T-cell (primary cell): ENCODE results near the gene TM7SF3. TPM values are rescaled to one million over a fixed set of nuclear protein-coding genes. Genes with fewer than 3 reads are reported as not detected.

Source experiments
- ATAC-seq, 4 experiments: fragments of 200-7000 bp in 3 of 4; fragments of 150-1000 bp in 1 of 4; cut with Tn5 transposase; replicated peaks in 1 of 4; 1 replicate in 3 of 4; 2 replicates in 1 of 4; pipeline ENCODE4 v1.10.0; 2021; ENCODE audit warnings: moderate library complexity in 3 of 4, mild to moderate bottlenecking in 2 of 4, moderate number of reproducible peaks in 1 of 4
- CTCF ChIA-PET, 2 donors: fragments of 300-600 bp; sonication (Branson Sonifier 250); formaldehyde crosslinking; loops; one replicate each; lab custom pipeline; 2022; ENCODE audit warnings: antibody characterized with exemption in 2 of 2; lab: Charles Lee
- POLR2A ChIA-PET, 2 donors: fragments of 300-600 bp; sonication (Branson Sonifier 250); formaldehyde crosslinking; loops; one replicate each; lab custom pipeline; 2022; ENCODE audit warnings: antibody characterized with exemption in 2 of 2; lab: Charles Lee
- DNase-seq, 35 experiments: peaks; one replicate each; pipeline versions ENCODE4 v3.0.0 to v3.0.0-alpha.2; 2013 to 2023
- H3K27ac ChIP-seq: one replicate; pipeline ENCODE4 v1.5.1; 2013; ENCODE audit warnings: low read length
- H3K27me3 ChIP-seq, 2 experiments: replicated peaks in 1 of 2; 1 replicate in 1 of 2; 2 replicates in 1 of 2; pipeline versions ENCODE4 v1.6.1 to v1.7.0; 2013; ENCODE audit warnings: low read length in 1 of 2, mixed read lengths in 1 of 2; ENCODE audit not compliant: control insufficient read depth in 2 of 2, insufficient read depth in 2 of 2; ENCODE audit errors: extremely low read depth in 1 of 2
- H3K36me3 ChIP-seq, 2 donors: 1 replicate in 1 of 2; 2 replicates in 1 of 2; pipeline versions ENCODE4 v1.6.1 to v1.7.0; 2013; ENCODE audit warnings: low read length in 1 of 2; ENCODE audit not compliant: control insufficient read depth in 2 of 2, insufficient read depth in 1 of 2; ENCODE audit errors: extremely low read depth in 1 of 2
- H3K4me1 ChIP-seq, 2 experiments: 1 replicate in 1 of 2; 2 replicates in 1 of 2; pipeline versions ENCODE4 v1.6.1 to v1.7.0; 2013; ENCODE audit warnings: low read length in 2 of 2, mixed read lengths in 1 of 2; ENCODE audit not compliant: insufficient read depth in 2 of 2, control insufficient read depth in 1 of 2; ENCODE audit errors: extremely low read depth in 1 of 2
- H3K4me3 ChIP-seq, 2 donors: 1 replicate in 1 of 2; 2 replicates in 1 of 2; pipeline versions ENCODE4 v1.5.1 to v1.7.0; 2013; ENCODE audit warnings: mild to moderate bottlenecking in 2 of 2, low read length in 1 of 2, moderate library complexity in 1 of 2; ENCODE audit not compliant: control insufficient read depth in 1 of 2; ENCODE audit errors: extremely low read depth in 1 of 2
- H3K9me3 ChIP-seq: 2 replicates; pipeline ENCODE4 v1.7.0; 2013
- H3K27ac Mint-ChIP-seq, 2 donors: one replicate each; pipeline ENCODE4 v1.8.0; 2020 to 2021; ENCODE audit warnings: mild to moderate bottlenecking in 2 of 2, mixed read lengths in 2 of 2
- H3K27me3 Mint-ChIP-seq, 2 donors: one replicate each; pipeline ENCODE4 v1.8.0; 2021 to 2022; ENCODE audit warnings: mixed read lengths in 2 of 2
- H3K36me3 Mint-ChIP-seq: one replicate; pipeline ENCODE4 v1.8.0; 2021; ENCODE audit warnings: mixed read lengths
- H3K4me1 Mint-ChIP-seq, 3 donors: one replicate each; pipeline ENCODE4 v1.8.0; 2020 to 2022; ENCODE audit warnings: mixed read lengths in 3 of 3, mild to moderate bottlenecking in 1 of 3
- H3K4me3 Mint-ChIP-seq, 3 donors: one replicate each; pipeline ENCODE4 v1.8.0; 2020 to 2022; ENCODE audit warnings: mild to moderate bottlenecking in 3 of 3, mixed read lengths in 3 of 3, moderate library complexity in 3 of 3
- H3K9me3 Mint-ChIP-seq, 3 donors: one replicate each; pipeline ENCODE4 v1.8.0; 2020 to 2022; ENCODE audit warnings: mixed read lengths in 3 of 3
- WGBS: methylation state at CpG from one replicate; pipeline ENCODE4 v1.1.5; 2013; ENCODE audit warnings: missing lambda C conversion rate; ENCODE audit not compliant: insufficient coverage; 5-methylcytosine and 5-hydroxymethylcytosine counted together
- total RNA-seq, 35 experiments: library from RNA in 6 of 35; stranded (reverse) in 6 of 35; fragments of 120-200 nt in 1 of 35; gene quantifications; one replicate each; pipeline versions ENCODE4 v1.2.1 to v1.2.4 and lab custom pipeline; 2013 to 2026

TM7SF3 gene
- total RNA-seq, 5 donors from 2014 or later (not counting 1 experiment from before 2014, with no cell fraction given), result 24.9 to 30.6 (median 26.8) TPM

DNA sequence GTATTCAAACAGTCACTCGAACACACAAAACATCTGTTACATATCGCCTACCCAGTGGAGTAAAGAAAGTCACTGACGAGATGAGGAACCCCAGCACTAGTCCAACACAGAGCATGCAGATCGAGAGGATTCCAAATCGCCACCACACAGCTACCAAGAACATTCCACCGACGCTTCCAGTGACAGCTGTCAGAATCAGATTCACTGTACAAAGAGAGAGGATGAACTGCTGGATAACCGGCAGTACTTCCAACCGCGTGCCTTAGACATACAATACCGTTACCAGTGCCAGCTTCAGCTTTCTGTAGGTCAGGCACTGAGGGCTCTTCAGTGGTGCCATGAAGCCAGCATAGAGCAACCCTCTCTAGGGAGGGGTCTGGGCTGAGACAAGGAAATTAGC lies 34.5 kb downstream of the TM7SF3 start:
- no peaks in the 10 kb centered on the region for H3K9me3 Mint-ChIP-seq
- ChIA-PET CTCF (no interaction called here), POLR2A (no interaction called here)
- no peaks in the 10 kb centered on the region for H3K27me3 Mint-ChIP-seq
- ATAC-seq (no peak), DNase-seq (no peak)
- Histone ChIP-seq H3K4me3 (no peak overlapping the region), H3K27me3 (no peaks in the 10 kb centered on the region), H3K9me3 (no peaks in the 10 kb centered on the region), H3K36me3 (peaks cover 0 to 39% of the 10 kb centered on the region in 2 donors), H3K4me1 (no peaks in the 10 kb centered on the region), H3K27ac (no peak overlapping the region)
- peak overlapping the region in 1 of 2 donors; percentile 24 for H3K27ac Mint-ChIP-seq
- H3K4me3 Mint-ChIP-seq, result no peak overlapping the region
- peaks cover 59% of the 10 kb centered on the region for H3K36me3 Mint-ChIP-seq
- H3K4me1 Mint-ChIP-seq, result peaks cover 0 to 12% (median 5%) of the 10 kb centered on the region in 3 donors
- WGBS, result 98% methylated on average over 11 of the region's 11 CpGs

DNA sequence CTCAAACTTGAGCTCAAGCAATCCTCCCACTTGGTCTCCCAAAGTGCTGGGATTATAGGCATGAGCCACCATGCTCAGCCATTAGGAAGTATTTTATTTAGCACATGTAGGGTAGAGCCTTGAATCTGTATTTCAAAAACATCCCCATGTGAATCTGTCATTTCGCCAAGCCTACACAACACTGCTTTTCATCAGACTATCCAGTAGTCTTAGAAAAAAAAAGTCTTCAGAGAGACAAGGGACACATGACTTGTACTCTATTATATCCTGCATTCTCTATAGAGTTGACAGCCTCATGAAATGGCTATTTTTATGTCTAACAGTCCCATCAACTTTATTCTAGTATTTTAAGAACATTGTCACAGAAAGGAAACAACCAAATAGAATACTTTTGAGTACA lies 35.4 kb downstream of the TM7SF3 start:
- Mint-ChIP-seq H3K36me3 (peaks cover 62% of the 10 kb centered on the region), H3K27ac (no peak overlapping the region), H3K4me3 (no peak overlapping the region), H3K27me3 (no peaks in the 10 kb centered on the region), H3K4me1 (peaks cover 0 to 6% (median 0%) of the 10 kb centered on the region in 3 donors), H3K9me3 (no peaks in the 10 kb centered on the region)
- ChIA-PET CTCF (interaction anchor here in 1 of 2 donors (0.7 kb wide), 1 partner anchor 214 kb away, joined by 4 read pairs; no protein-coding TSS in a partner anchor), POLR2A (no interaction called here)
- Histone ChIP-seq H3K36me3 (peaks cover 0 to 44% of the 10 kb centered on the region in 2 donors), H3K4me3 (no peak overlapping the region), H3K27me3 (no peaks in the 10 kb centered on the region), H3K9me3 (no peaks in the 10 kb centered on the region), H3K4me1 (no peaks in the 10 kb centered on the region), H3K27ac (no peak overlapping the region)
- no peak for ATAC-seq
- 86% methylated on average over 1 of the region's 1 CpG for WGBS
- no peak for DNase-seq

DNA sequence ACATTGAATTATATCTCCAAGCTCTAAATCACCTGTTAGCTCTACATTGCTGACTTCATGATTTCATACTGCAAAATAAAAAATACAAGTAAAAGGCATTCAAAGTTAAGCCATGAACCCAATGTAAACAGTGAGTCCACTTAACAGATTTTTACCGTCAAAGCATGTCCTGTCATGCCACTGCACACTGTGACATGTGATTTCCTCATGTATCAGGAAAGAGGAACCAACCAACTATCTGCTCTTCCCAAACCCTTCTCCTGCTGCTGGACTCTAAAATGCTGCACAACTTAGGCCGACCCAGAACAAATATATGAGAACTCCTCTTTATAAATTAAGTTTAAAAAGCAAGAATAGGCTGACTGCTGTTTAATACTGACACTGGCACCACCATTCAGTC lies 37.5 kb downstream of the TM7SF3 start:
- Mint-ChIP-seq H3K9me3 (no peaks in the 10 kb centered on the region), H3K27ac (peak overlapping the region in 1 of 2 donors; percentile 7), H3K36me3 (peaks cover 51% of the 10 kb centered on the region), H3K4me1 (peaks cover 5 to 9% (median 5%) of the 10 kb centered on the region in 3 donors), H3K27me3 (no peaks in the 10 kb centered on the region), H3K4me3 (no peak overlapping the region)
- Histone ChIP-seq H3K4me3 (no peak overlapping the region), H3K27me3 (no peaks in the 10 kb centered on the region), H3K4me1 (peaks cover 3 to 9% of the 10 kb centered on the region in 2 experiments), H3K27ac (no peak overlapping the region), H3K36me3 (peaks cover 0 to 46% of the 10 kb centered on the region in 2 donors), H3K9me3 (no peaks in the 10 kb centered on the region)
- ATAC-seq (no peak), DNase-seq (no peak)
- CTCF ChIA-PET, result no interaction called here
- POLR2A ChIA-PET, result no interaction called here
- WGBS, result 100% methylated on average over 1 of the region's 2 CpGs

DNA sequence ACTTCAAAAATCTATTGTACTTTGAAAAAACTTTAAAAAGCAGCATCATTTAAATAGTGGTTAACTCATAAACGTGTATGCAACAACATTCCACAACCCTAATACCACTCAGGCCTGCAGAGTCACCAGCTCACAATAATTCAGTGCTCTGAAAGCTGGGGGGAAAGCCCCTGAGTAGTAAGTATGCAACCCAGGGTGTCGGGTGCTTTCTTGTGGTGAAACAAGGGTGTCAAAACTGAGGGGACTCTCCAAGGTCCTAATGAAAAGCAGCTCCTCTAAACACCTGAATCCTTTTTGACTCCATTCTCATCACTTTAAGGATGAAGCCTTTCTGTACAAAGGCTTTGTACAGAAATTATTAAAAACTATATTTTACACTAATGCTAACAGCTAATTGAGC lies 42.2 kb downstream of the TM7SF3 start:
- H3K27me3 Mint-ChIP-seq, result no peaks in the 10 kb centered on the region
- H3K27ac Mint-ChIP-seq, result peak overlapping the region; percentile 77 to 87
- WGBS, result no CpG with 5 or more reads among the region's 2 CpGs
- peak; percentile 70 to 100 (median 90) for ATAC-seq
- H3K4me3 Mint-ChIP-seq, result peak overlapping the region in 1 of 3 donors; percentile 27
- Histone ChIP-seq H3K4me3 (no peak overlapping the region), H3K27ac (peak overlapping the region; percentile 59), H3K27me3 (no peaks in the 10 kb centered on the region), H3K9me3 (no peaks in the 10 kb centered on the region), H3K4me1 (peaks cover 5 to 13% of the 10 kb centered on the region in 2 experiments), H3K36me3 (peaks cover 0 to 42% of the 10 kb centered on the region in 2 donors)
- DNase-seq, result peak; percentile 2 to 85 (median 57)
- ChIA-PET CTCF (interaction anchor here (0.5 to 1.5 kb wide), 7 partner anchors 12 to 334 kb away, joined by 3 to 15 read pairs (median 4); partner anchors contain the start of gene FGFR1OP2 (in 1 of the 2)), POLR2A (no interaction called here)
- H3K9me3 Mint-ChIP-seq, result no peaks in the 10 kb centered on the region
- peaks cover 13 to 25% (median 20%) of the 10 kb centered on the region in 3 donors for H3K4me1 Mint-ChIP-seq
- peaks cover 46% of the 10 kb centered on the region for H3K36me3 Mint-ChIP-seq

DNA sequence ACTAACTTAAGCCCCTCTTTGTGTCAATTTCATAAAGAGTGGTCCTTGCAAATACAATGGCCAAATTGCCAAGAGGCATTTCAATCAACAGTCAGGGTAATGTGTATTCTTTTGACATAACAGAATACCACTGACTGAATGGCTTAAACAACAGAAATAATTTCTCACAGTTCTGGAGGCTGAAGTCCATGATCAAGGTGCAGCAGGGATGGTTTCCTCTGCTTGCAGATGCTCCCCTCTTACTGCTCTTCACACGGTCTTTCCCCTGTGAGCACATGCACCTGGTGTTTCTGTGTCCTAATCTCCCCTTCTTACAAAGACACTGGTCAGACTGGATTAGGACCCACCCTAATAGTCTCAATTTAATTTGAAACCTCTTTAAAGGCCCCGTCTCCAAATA lies 44.0 kb downstream of the TM7SF3 start:
- ChIA-PET CTCF (no interaction called here), POLR2A (interaction anchor here in 1 of 2 donors (0.6 kb wide), 1 partner anchor 60 kb away, joined by 9 read pairs; no protein-coding TSS in a partner anchor)
- H3K9me3 ChIP-seq, result no peaks in the 10 kb centered on the region
- no peaks in the 10 kb centered on the region for H3K27me3 ChIP-seq
- peaks cover 5 to 13% of the 10 kb centered on the region in 2 experiments for H3K4me1 ChIP-seq
- Mint-ChIP-seq H3K4me1 (peaks cover 13 to 21% (median 20%) of the 10 kb centered on the region in 3 donors), H3K27ac (peak overlapping the region; percentile 44 to 58), H3K9me3 (no peaks in the 10 kb centered on the region), H3K27me3 (no peaks in the 10 kb centered on the region), H3K4me3 (no peak overlapping the region), H3K36me3 (peaks cover 38% of the 10 kb centered on the region)
- WGBS, result 100% methylated on average over 1 of the region's 2 CpGs
- ATAC-seq (no peak), DNase-seq (no peak)
- H3K36me3 ChIP-seq, result peaks cover 0 to 35% of the 10 kb centered on the region in 2 donors
- H3K27ac ChIP-seq, result peak overlapping the region; percentile 43
- no peak overlapping the region for H3K4me3 ChIP-seq

DNA sequence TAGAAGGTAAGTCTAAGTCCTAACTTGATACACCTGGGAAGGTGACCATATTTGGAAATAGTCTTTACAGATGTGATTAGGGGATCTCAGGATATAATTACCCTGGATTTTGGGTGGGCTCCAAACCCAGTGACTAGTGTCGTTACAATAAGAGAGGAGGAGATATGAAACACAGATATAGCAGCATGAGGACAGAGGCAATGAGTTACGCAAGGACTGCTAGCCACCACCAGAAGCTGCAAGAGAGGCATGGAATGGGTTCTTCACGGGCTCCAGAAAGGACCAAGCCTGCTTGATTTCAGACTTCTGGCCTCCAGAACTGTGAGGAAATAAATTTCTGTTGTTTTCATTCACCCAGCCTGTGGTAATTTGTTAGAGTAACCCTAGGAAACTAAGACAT lies 47.3 kb downstream of the TM7SF3 start:
- WGBS, result 100% methylated on average over 3 of the region's 3 CpGs
- H3K4me3 Mint-ChIP-seq, result no peak overlapping the region
- peaks cover 39% of the 10 kb centered on the region for H3K36me3 Mint-ChIP-seq
- no peaks in the 10 kb centered on the region for H3K9me3 Mint-ChIP-seq
- Histone ChIP-seq H3K27me3 (no peaks in the 10 kb centered on the region), H3K4me1 (peaks cover 2 to 5% of the 10 kb centered on the region in 2 experiments), H3K4me3 (no peak overlapping the region), H3K27ac (no peak overlapping the region), H3K36me3 (peaks cover 5 to 36% of the 10 kb centered on the region in 2 donors), H3K9me3 (no peaks in the 10 kb centered on the region)
- ChIA-PET CTCF (interaction anchor here in 1 of 2 donors (0.7 kb wide), 1 partner anchor 376 kb away, joined by 4 read pairs; no protein-coding TSS in a partner anchor), POLR2A (interaction anchor here in 1 of 2 donors (0.6 kb wide), 1 partner anchor 156 kb away, joined by 7 read pairs; no protein-coding TSS in a partner anchor)
- ATAC-seq, result no peak
- no peak for DNase-seq
- H3K4me1 Mint-ChIP-seq, result peaks cover 15 to 18% (median 17%) of the 10 kb centered on the region in 3 donors
- H3K27ac Mint-ChIP-seq, result no peak overlapping the region
- no peaks in the 10 kb centered on the region for H3K27me3 Mint-ChIP-seq
